ENCODE measurements around the gene PDE3A.

The PDE3A gene

DNA sequence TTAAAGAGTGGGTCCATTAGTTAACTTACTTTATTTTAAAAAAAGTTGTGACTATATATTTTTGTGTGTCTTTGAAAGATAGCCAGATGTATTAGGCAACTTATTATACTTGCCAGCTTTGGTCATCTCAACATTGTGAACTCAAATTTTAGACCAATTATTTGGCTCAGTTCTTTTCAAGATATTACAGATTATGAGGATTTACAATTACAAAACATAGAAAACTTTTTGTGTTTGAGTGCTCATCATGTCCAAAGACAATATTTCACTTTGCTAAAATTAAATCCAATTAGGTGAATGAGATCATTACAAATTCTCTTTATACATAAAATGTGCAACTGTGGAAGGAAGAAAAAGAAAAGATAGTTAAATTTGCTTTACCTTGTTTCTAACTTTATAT, 18.3 kb upstream of the PDE3A start:
- no peak for DNase-seq (ENCODE audit: low read depth)
- in situ Hi-C loops (cut with HindIII; ENCODE audit: low sequenced_read_pairs), result loop anchor here (5.0 kb wide), 1 partner anchor 33 kb away; no protein-coding TSS in a partner anchor
- H3K4me3 ChIP-seq (ENCODE audit: low read depth, low read length), result no peak overlapping the region
- TF ChIP-seq, protein P1, sequence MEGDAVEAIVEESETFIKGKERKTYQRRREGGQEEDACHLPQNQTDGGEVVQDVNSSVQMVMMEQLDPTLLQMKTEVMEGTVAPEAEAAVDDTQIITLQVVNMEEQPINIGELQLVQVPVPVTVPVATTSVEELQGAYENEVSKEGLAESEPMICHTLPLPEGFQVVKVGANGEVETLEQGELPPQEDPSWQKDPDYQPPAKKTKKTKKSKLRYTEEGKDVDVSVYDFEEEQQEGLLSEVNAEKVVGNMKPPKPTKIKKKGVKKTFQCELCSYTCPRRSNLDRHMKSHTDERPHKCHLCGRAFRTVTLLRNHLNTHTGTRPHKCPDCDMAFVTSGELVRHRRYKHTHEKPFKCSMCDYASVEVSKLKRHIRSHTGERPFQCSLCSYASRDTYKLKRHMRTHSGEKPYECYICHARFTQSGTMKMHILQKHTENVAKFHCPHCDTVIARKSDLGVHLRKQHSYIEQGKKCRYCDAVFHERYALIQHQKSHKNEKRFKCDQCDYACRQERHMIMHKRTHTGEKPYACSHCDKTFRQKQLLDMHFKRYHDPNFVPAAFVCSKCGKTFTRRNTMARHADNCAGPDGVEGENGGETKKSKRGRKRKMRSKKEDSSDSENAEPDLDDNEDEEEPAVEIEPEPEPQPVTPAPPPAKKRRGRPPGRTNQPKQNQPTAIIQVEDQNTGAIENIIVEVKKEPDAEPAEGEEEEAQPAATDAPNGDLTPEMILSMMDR (IDR thresholded peaks at IDR 0.05; ENCODE audit: low read depth, low read length, missing control alignments), result no peak

DNA sequence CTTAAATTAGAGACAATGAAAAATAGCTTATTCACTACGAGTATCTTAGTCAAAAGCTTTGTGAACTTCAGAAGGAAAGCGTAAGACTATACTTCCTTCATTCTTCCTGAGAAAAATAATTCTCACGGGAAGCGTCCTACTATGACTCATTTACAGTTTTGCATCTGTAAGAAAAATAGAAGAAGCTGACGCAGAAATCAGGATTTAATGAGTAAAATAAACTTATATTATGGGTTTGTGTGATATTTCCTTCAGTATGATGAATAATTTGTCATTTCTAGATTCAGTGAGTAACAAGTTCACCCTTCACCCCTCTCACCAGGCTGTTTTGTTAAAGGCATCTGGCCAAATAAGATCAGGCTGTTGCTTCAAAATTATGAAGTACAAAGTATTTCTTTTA, 17.8 kb upstream of the PDE3A start:
- DNase-seq (ENCODE audit: low read depth), result peak; percentile 56
- in situ Hi-C loops (cut with HindIII; ENCODE audit: low sequenced_read_pairs), result loop anchor here (5.0 kb wide), 1 partner anchor 33 kb away; no protein-coding TSS in a partner anchor
- TF ChIP-seq, protein P1 (IDR thresholded peaks at IDR 0.05; ENCODE audit: low read depth, low read length, missing control alignments), result no peak
- H3K4me3 ChIP-seq (ENCODE audit: low read depth, low read length), result no peak overlapping the region

DNA sequence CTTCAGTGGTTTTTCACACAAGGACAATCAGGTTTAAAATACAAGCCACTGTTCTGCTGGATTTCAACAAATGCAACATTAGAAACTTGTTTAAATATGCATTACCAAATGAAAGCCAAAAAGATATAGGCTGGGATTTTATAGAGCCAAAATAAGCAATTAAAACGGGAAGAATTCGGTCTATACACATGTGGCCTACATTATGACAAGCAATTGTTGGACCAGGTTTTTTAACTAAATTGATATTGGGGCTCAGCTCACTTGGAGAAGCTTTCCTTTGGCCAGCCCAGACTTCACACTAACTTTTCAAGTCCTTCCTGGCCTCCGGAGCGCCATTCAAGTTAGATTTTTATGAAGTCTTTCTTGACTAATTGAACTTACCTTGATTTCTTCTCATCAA, 16.9 kb upstream of the PDE3A start:
- TF ChIP-seq, protein P1 (IDR thresholded peaks at IDR 0.05; ENCODE audit: low read depth, low read length, missing control alignments), result no peak
- no peak for DNase-seq (ENCODE audit: low read depth)
- H3K4me3 ChIP-seq (ENCODE audit: low read depth, low read length), result no peak overlapping the region
- in situ Hi-C loops (cut with HindIII; ENCODE audit: low sequenced_read_pairs), result loop anchor here (5.0 kb wide), 1 partner anchor 34 kb away; no protein-coding TSS in a partner anchor

DNA sequence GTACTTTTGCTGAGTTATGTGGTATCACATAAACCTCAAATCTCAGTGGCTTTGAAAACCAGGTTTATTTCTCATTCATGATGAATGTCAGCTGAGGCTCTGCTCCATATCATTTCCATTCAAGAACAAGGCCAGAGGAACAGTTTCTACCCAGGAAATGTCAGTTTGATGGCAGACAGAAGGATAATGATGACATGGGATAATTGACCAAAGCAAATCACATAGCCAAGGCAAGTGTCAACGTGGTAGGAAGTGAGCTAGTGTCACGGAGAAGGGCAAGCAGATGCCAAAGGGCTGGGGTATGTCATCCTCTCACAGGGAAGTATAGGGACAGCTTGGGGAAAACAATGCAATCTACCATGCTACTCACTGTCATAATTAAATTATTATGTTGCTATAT, 12.3 kb upstream of the PDE3A start:
- H3K4me3 ChIP-seq (ENCODE audit: low read depth, low read length), result no peak overlapping the region
- no peak for DNase-seq (ENCODE audit: low read depth)
- TF ChIP-seq, protein P1 (IDR thresholded peaks at IDR 0.05; ENCODE audit: low read depth, low read length, missing control alignments), result no peak
- in situ Hi-C loops (cut with HindIII; ENCODE audit: low sequenced_read_pairs), result no loop called here

DNA sequence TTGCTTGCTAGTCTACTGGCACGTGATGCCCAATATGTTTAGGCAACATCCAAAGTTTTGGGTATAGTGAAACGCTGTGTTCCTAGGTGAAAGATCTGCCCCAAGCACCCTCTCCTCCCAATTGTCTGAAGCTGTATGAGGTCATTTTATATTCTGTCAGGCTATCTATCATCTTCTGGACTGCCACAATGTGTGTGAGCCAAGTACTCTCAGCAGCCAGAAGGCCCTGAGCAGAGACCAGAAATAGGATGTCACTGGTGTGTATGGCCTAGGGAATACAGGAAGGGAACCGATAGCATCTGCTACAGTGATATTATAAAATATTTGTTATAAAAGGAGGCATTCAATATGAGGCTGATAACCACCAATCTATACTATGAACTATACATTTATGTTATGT, 7.9 kb upstream of the PDE3A start:
- TF ChIP-seq, protein P1 (IDR thresholded peaks at IDR 0.05; ENCODE audit: low read depth, low read length, missing control alignments), result no peak
- in situ Hi-C loops (cut with HindIII; ENCODE audit: low sequenced_read_pairs), result no loop called here
- DNase-seq (ENCODE audit: low read depth), result no peak
- no peak overlapping the region for H3K4me3 ChIP-seq (ENCODE audit: low read depth, low read length)

DNA sequence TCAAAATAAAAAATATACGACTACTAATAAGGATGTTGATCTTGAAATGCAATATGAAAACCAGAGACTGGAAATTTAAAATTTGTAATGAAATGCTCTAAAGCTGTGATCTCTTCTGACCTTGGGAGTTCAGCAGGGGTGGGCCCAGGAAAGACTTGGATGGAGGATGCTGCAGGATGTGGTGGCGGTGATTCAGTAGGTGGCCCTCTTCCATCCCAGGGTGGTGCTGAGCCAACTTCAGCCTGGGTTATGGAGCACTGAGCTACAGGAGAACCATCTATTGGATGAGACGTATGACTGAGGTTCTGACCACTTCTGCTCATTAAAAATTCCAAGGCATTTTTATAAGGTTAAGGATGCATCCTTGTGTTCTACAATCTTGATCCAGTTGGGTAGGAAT, 6.9 kb upstream of the PDE3A start:
- TF ChIP-seq, protein P1 (IDR thresholded peaks at IDR 0.05; ENCODE audit: low read depth, low read length, missing control alignments), result no peak
- DNase-seq (ENCODE audit: low read depth), result no peak
- in situ Hi-C loops (cut with HindIII; ENCODE audit: low sequenced_read_pairs), result no loop called here
- no peak overlapping the region for H3K4me3 ChIP-seq (ENCODE audit: low read depth, low read length)

DNA sequence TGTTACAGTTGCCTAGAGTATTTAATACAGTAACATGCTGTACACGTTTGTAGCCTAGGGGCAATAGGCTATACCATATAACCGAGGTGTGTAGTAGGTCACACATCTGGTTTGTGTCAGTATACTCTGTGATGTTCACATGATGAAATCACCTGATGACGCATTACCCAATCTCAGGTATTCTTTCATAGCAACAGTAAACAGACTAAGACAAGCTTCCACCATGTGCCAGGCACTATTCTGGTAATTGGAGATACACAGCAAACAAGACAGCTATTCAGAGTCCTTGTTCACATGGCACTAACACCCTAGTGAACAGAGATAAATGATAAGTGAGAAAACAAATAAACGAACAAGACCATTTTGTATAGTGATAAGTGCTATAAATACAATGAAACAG, 3.8 kb upstream of the PDE3A start:
- DNase-seq (ENCODE audit: low read depth), result no peak
- in situ Hi-C loops (cut with HindIII; ENCODE audit: low sequenced_read_pairs), result no loop called here
- TF ChIP-seq, protein P1 (IDR thresholded peaks at IDR 0.05; ENCODE audit: low read depth, low read length, missing control alignments), result no peak
- no peak overlapping the region for H3K4me3 ChIP-seq (ENCODE audit: low read depth, low read length)

All from astrocyte of the cerebellum (primary cell).